HepG2 (cell line): ENCODE results near the gene CPNE1. TPM values are rescaled to one million over a fixed set of nuclear protein-coding genes. Genes with fewer than 3 reads are reported as not detected.
A peak's percentile ranks its signal among the peaks of the same experiment; 100 is the strongest.

ENCODE experiments used
- BCL3 ChIP-seq: sonication (generic); formaldehyde crosslinking; IDR thresholded peaks from 2 replicates; pipeline ENCODE4 v1.5.1; 2020; ENCODE audit warnings: mild to moderate bottlenecking, missing genetic modification reagents, moderate library complexity
- BORCS8-MEF2B ChIP-seq: sonication (generic); formaldehyde crosslinking; IDR thresholded peaks from 2 replicates; pipeline ENCODE4 v1.8.0; 2022; ENCODE audit warnings: mild to moderate bottlenecking, missing genetic modification reagents
- BRCA1 ChIP-seq: sonication (generic); formaldehyde crosslinking; IDR thresholded peaks from 2 replicates; pipeline ENCODE4 v1.4.0; 2020; ENCODE audit warnings: missing genetic modification reagents
- CREB3 ChIP-seq: sonication (generic); formaldehyde crosslinking; IDR thresholded peaks from 2 replicates; pipeline ENCODE4 v1.5.0; 2020; ENCODE audit warnings: missing genetic modification reagents
- GLI4 ChIP-seq: sonication (generic); formaldehyde crosslinking; IDR thresholded peaks from 2 replicates; pipeline ENCODE4 v1.5.1; 2020; ENCODE audit warnings: missing genetic modification reagents, mild to moderate bottlenecking, moderate library complexity, borderline replicate concordance
- HDAC6 ChIP-seq: fragments of 200-600 bp; sonication (generic); IDR thresholded peaks from 2 replicates; pipeline ENCODE4 v1.7.0; 2017; ENCODE audit warnings: mild to moderate bottlenecking, antibody characterized with exemption, low read length, low read depth
- IRX3 ChIP-seq: sonication (generic); formaldehyde crosslinking; IDR thresholded peaks from 2 replicates; pipeline ENCODE4 v1.8.1; 2023; ENCODE audit warnings: mild to moderate bottlenecking, low read depth, missing genetic modification reagents, borderline replicate concordance
- KLF16 ChIP-seq, 2 experiments: sonication (generic) in 1 of 2; formaldehyde crosslinking in 1 of 2; IDR thresholded peaks; 2 replicates each; pipeline versions ENCODE4 v1.6.1 to v1.8.0; 2016 to 2023; ENCODE audit warnings: missing genetic modification reagents in 2 of 2, missing compliant biosample characterization in 1 of 2
- NCOR1 ChIP-seq: fragments of 200-600 bp; sonication (generic); IDR thresholded peaks from 2 replicates; pipeline ENCODE4 v1.7.0; 2017; ENCODE audit warnings: antibody characterized with exemption, low read length, borderline replicate concordance
- NPAS2 ChIP-seq: sonication (generic); formaldehyde crosslinking; IDR thresholded peaks from 2 replicates; pipeline ENCODE4 v1.8.0; 2022; ENCODE audit warnings: mild to moderate bottlenecking, missing genetic modification reagents, borderline replicate concordance
- POGZ ChIP-seq: sonication (generic); formaldehyde crosslinking; IDR thresholded peaks from 2 replicates; pipeline ENCODE4 v1.4.0; 2020; ENCODE audit warnings: mild to moderate bottlenecking, missing genetic modification reagents
- PPARG ChIP-seq: conservative IDR thresholded peaks from 2 replicates; pipeline ENCODE4 v1.6.1; 2016; ENCODE audit warnings: missing biosample characterization, missing genetic modification reagents
- RARG ChIP-seq: sonication (generic); formaldehyde crosslinking; IDR thresholded peaks from 2 replicates; pipeline ENCODE4 v1.4.0; 2020; ENCODE audit warnings: low read depth, mild to moderate bottlenecking, missing genetic modification reagents
- RBM22 ChIP-seq: fragments of 200-400 bp; formaldehyde crosslinking; optimal IDR thresholded peaks from 2 replicates; pipeline ENCODE3; 2017; ENCODE audit warnings: mild to moderate bottlenecking, low read length, moderate library complexity
- RFXAP ChIP-seq: sonication (generic); formaldehyde crosslinking; IDR thresholded peaks from 2 replicates; pipeline ENCODE4 v1.4.0; 2020; ENCODE audit warnings: missing genetic modification reagents, borderline replicate concordance
- SNRNP70 ChIP-seq: fragments of 200-400 bp; formaldehyde crosslinking; IDR thresholded peaks from 2 replicates; pipeline ENCODE4 v1.6.1; 2017; ENCODE audit warnings: mild to moderate bottlenecking, low read depth, low read length, moderate library complexity
- SOX13 ChIP-seq, 3 experiments: fragments of 450-650 bp in 1 of 3; sonication (generic) in 1 of 3; formaldehyde crosslinking in 1 of 3; IDR thresholded peaks in 2 of 3; conservative IDR thresholded peaks in 1 of 3; 2 replicates each; pipeline versions ENCODE4 v1.5.0 to v1.6.1; 2016 to 2020; ENCODE audit warnings: antibody characterized with exemption in 1 of 3, mild to moderate bottlenecking in 1 of 3, missing compliant biosample characterization in 1 of 3, missing genetic modification reagents in 1 of 3, moderate library complexity in 1 of 3
- TAF1 ChIP-seq: sonication (generic); formaldehyde crosslinking; IDR thresholded peaks from 2 replicates; pipeline ENCODE4 v1.4.0; 2020; ENCODE audit warnings: missing genetic modification reagents
- ZBTB20 ChIP-seq: sonication (generic); formaldehyde crosslinking; IDR thresholded peaks from 2 replicates; pipeline ENCODE4 v1.8.1; 2023; ENCODE audit warnings: missing genetic modification reagents, low read depth, mild to moderate bottlenecking, borderline replicate concordance
- ZBTB34 ChIP-seq: sonication (generic); formaldehyde crosslinking; IDR thresholded peaks from 2 replicates; pipeline ENCODE4 v1.8.0; 2022; ENCODE audit warnings: mild to moderate bottlenecking, missing genetic modification reagents
- ZNF3 ChIP-seq: IDR thresholded peaks from 2 replicates; pipeline ENCODE4 v1.7.0; 2017; ENCODE audit warnings: inconsistent platforms
- ZNF34 ChIP-seq: sonication (generic); formaldehyde crosslinking; IDR thresholded peaks from 2 replicates; pipeline ENCODE4 v1.4.0; 2020; ENCODE audit warnings: mild to moderate bottlenecking, missing genetic modification reagents, borderline replicate concordance
- ZNF558 ChIP-seq: sonication (generic); formaldehyde crosslinking; IDR thresholded peaks from 2 replicates; pipeline ENCODE4 v1.9.0; 2022; ENCODE audit warnings: mild to moderate bottlenecking, missing genetic modification reagents, borderline replicate concordance
- ZNF775 ChIP-seq: sonication (generic); formaldehyde crosslinking; IDR thresholded peaks from 2 replicates; pipeline ENCODE4 v1.4.0; 2020; ENCODE audit warnings: missing genetic modification reagents, mild to moderate bottlenecking, moderate library complexity, borderline replicate concordance
- ZSCAN21 ChIP-seq: sonication (generic); formaldehyde crosslinking; IDR thresholded peaks from 2 replicates; pipeline ENCODE4 v1.8.0; 2022; ENCODE audit warnings: mild to moderate bottlenecking, missing genetic modification reagents, moderate library complexity, borderline replicate concordance
- polyA plus RNA-seq, 8 experiments: library from polyadenylated mRNA; depleted of rRNA in 3 of 8; stranded (reverse) in 7 of 8; unstranded in 1 of 8; fragments of >200 nt; fragmentation: Illumina TruSeq in 4 of 8; extraction: Trizol in 4 of 8; gene quantifications; 2 replicates each; pipeline versions ENCODE4 v1.2.1 to v1.2.3, GENCODE V29; 2011 to 2016; ENCODE audit warnings: low read depth in 4 of 8, missing spikeins in 1 of 8, mixed read lengths in 1 of 8; ENCODE audit not compliant: insufficient read depth in 1 of 8
- total RNA-seq, 5 experiments: library from RNA; depleted of rRNA; stranded (reverse); fragments of >200 nt; fragmentation: Illumina TruSeq; extraction: Trizol; gene quantifications; 2 replicates each; pipeline ENCODE4 v1.2.3, GENCODE V29; 2016; ENCODE audit warnings: low read depth in 1 of 5

Gene CPNE1
- total and polyA plus RNA-seq, 2 of the 13 experiments (the other 11 are each of a cell fraction or from before 2014, with no cell fraction given): 408 to 431 TPM

- peak; percentile 19 for TF ChIP-seq RBM22
- no peak for TF ChIP-seq SNRNP70
- no peak; the same call in 1 of the 2 replicates for TF ChIP-seq ZNF34 (CRISPR knock-in tag)
- peak; percentile 93; the same call in 1 of the 2 replicates for TF ChIP-seq ZNF775 (CRISPR knock-in tag)
- TF ChIP-seq BORCS8-MEF2B (CRISPR knock-in tag): peak; percentile 95
- TF ChIP-seq POGZ (CRISPR knock-in tag): 0 out of 2 replicates have a peak, but pooled peaks have one; percentile 21
- 0 out of 2 replicates have a peak, but pooled peaks have one; percentile 72 for TF ChIP-seq ZBTB34 (CRISPR knock-in tag)
- peak; percentile 97 for TF ChIP-seq ZSCAN21 (CRISPR knock-in tag)
- TF ChIP-seq IRX3 (CRISPR knock-in tag): peak; percentile 87; the same call in 1 of the 2 replicates
- no peak for TF ChIP-seq NCOR1
- no peak; the same call in 1 of the 2 replicates for TF ChIP-seq SOX13 (IDR thresholded peaks at IDR 0.05)
- TF ChIP-seq SOX13 (CRISPR knock-in tag; conservative IDR thresholded peaks at IDR 0.05 in 1 of 2, IDR thresholded peaks at IDR 0.05 in 1 of 2): no peak
- TF ChIP-seq NPAS2 (CRISPR knock-in tag): peak; percentile 76; the same call in 1 of the 2 replicates
- peak; percentile 65; the same call in 1 of the 2 replicates for TF ChIP-seq RARG (CRISPR knock-in tag)
- peak; percentile 63; the same call in 1 of the 2 replicates for TF ChIP-seq TAF1
- peak; percentile 99 for TF ChIP-seq CREB3
- peak; percentile 26 to 69; a peak in 2 of 4 replicates for TF ChIP-seq KLF16 (CRISPR knock-in tag; IDR thresholded peaks at IDR 0.05)
- peak; percentile 95 for TF ChIP-seq RFXAP
- TF ChIP-seq HDAC6: no peak
- peak; percentile 99 for TF ChIP-seq BRCA1
- peak; percentile 100 for TF ChIP-seq GLI4 (CRISPR knock-in tag)
- peak; percentile 100 for TF ChIP-seq BCL3
- TF ChIP-seq ZNF3: peak; percentile 77; the same call in 1 of the 2 replicates
- peak; percentile 50; the same call in 1 of the 2 replicates for TF ChIP-seq PPARG (CRISPR knock-in tag)
- peak; percentile 99; the same call in 1 of the 2 replicates for TF ChIP-seq ZNF558 (CRISPR knock-in tag)
- TF ChIP-seq ZBTB20: peak; percentile 98
Measured at GRCh38 chr20:35615667-35616464, 48.8 kb downstream of the CPNE1 start, which contains the start of gene SPAG4 (continued).
